ENCODE measurements around the gene BANP.
"Not testable (repeated sequence)": the region's sequence is repeated elsewhere in the genome, so short reads cannot be mapped to it uniquely, and the experiment has no call there.

The BANP gene

GRCh38 chr16:88014954-88015805, 63.9 kb downstream of the BANP start:
- DNase-seq (ENCODE audit: low read depth) = no peak
- no peak for TF ChIP-seq CTCF (IDR thresholded peaks at IDR 0.05; ENCODE audit: control insufficient read depth, extremely low read depth, insufficient read depth)
- H3K4me3 ChIP-seq (ENCODE audit: low read depth, low read length) = no peak overlapping the region

DNA sequence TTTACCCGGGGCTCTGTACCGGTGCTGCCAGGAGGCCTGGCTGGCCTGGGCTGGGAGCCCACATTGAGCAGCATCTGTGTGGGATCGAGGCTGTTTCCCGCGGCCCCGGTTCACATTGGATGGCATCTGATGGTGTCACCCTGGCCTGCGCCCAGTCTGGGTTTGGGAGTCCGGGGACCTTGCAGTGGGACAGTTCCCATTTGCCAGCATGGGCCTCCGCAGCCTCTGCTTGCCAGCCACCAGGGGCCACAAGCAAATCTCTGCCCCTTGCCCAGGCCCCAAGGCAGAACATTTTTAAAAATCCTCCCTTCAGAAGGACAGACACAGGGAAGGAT, 64.5 kb downstream of the BANP start:
- H3K4me3 ChIP-seq (ENCODE audit: low read depth, low read length) = no peak overlapping the region
- TF ChIP-seq CTCF (IDR thresholded peaks at IDR 0.05; ENCODE audit: control insufficient read depth, extremely low read depth, insufficient read depth) = no peak
- no peak for DNase-seq (ENCODE audit: low read depth)

DNA sequence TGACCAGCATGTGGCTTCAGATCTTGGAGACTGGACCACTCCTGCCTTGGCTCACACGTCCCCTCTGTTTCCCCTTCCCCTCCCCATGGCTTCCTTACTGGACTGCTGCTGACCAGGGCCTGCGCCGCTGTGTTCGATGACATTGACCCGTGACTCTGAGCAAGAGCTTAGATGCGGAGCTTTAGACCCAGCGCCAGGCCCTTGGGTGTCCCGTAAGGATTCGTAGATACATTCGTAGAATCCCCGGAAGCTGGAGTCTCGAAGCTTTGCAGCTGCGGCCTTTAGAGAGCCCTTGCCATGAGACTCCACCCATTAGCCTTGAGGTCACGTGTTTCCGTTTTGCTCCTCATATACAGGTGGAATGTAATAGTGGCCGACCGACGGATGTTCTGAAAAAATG, 65.2 kb downstream of the BANP start:
- not testable (repeated sequence) for DNase-seq (ENCODE audit: low read depth); H3K4me3 ChIP-seq (ENCODE audit: low read depth, low read length)

GRCh38 chr16:88016964-88017363, 65.7 kb downstream of the BANP start:
- DNase-seq (ENCODE audit: low read depth) = peak; percentile 42
- peak overlapping the region; percentile 42 for H3K4me3 ChIP-seq (ENCODE audit: low read depth, low read length)
- no peak for TF ChIP-seq CTCF (IDR thresholded peaks at IDR 0.05; ENCODE audit: control insufficient read depth, extremely low read depth, insufficient read depth)

DNA sequence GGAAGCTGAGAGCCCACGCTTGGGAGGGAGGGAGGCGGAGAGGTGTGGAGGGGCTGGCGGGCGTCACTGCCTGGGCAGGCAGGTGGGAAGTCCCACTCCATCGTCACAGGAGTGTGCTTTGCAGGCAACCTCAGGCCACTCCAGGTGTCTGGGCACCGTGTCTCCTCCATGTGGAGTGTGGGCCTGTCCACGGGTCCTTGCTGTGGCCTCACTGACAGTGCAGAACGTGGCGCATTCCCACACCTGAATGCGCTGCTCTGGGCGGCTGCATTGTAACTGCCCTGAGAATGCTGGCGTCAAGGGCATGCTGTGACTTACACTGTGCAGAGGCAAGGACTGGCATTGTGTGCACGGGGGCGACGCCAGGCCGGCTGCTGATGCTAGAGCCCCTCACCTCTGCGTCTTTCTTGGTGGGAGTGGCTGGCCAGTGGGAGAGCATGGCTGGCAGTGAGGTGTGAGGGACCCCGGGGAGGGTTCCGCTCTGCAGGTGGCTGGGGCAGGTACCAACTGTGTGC, 66.4 kb downstream of the BANP start:
- TF ChIP-seq CTCF (IDR thresholded peaks at IDR 0.05; ENCODE audit: control insufficient read depth, extremely low read depth, insufficient read depth) = no peak
- H3K4me3 ChIP-seq (ENCODE audit: low read depth, low read length) = peak overlapping the region; percentile 42
- no peak for DNase-seq (ENCODE audit: low read depth)

- not testable (repeated sequence) for DNase-seq (ENCODE audit: low read depth); H3K4me3 ChIP-seq (ENCODE audit: low read depth, low read length)
These were observed 67.1 kb downstream of the BANP start for GRCh38 chr16:88018382-88018781.

DNA sequence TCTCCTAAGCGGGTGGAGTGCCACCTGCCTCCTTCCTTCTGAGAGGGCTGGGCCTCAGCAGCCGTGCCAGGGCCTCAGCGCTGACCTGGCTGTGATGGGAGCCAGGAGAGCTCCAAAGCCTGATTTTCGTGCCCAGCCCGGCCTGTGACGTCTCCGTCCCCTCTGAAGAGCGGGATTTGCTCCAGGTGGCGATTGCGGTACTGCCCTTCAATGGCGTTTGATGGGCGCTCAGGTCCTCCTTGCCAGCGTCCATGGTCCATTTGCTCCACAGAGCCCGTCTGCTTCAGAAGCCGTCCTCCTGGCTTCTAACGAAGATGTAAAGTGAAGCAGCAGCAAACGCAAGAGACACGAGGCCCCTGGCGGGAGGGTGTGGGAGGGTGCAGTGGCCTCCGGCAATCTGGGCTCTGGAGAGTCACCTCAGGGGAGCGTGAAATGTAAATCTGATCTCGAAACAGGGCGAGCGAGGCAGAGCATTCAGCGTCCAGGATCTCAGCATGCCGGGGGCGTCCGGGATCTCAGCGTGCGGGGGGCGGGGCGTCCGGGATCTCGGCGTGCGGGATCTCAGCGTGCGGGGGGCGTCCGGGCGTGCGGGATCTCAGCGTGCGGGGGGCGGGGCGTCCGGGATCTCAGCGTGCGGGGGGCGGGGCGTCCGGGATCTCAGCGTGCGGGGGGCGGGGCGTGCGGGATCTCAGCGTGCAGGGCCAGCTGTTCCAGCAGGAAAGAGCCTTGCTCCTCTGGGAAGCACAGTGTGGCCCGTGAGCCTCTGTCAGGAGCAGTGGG, 68.0 kb downstream of the BANP start:
- H3K4me3 ChIP-seq (ENCODE audit: low read depth, low read length); DNase-seq (ENCODE audit: low read depth): not testable (repeated sequence)

DNA sequence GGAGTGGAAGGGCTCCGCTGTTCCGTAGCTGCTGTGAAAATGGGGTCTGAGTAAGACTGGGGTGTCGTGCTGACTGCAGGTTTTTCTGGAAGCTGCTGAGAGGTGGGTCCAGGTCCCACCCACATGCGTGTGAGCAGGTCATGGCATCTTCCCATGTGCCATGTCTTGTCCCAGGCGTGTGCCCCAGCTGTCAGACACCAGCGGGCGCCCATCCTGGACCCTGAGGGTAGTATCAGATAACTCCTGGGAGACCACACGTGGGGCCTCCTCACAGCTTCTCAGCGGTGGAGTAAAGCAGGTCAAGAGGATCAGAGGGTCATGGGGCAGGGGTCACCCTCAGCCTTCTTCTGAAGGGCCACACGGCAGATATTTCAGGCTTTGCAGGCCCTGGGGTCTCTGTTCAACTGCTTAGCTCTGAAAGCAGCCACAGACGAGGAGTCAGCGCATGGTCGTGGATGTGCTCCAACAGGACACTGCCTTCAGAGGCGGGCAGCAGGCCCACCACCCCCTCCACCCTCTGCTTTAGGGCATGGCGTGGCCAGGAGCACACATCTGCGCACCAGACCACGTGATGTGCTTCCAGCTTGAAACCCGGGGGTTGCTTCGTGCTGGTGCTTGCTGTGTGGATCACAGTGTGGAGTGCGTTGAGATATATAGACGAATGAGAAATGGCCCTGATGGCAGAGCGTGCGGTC, 68.7 kb downstream of the BANP start:
- no peak overlapping the region for H3K4me3 ChIP-seq (ENCODE audit: low read depth, low read length)
- TF ChIP-seq CTCF (IDR thresholded peaks at IDR 0.05; ENCODE audit: control insufficient read depth, extremely low read depth, insufficient read depth) = no peak
- no peak for DNase-seq (ENCODE audit: low read depth)
